HG03108 (cell line): ENCODE data around the gene SLC22A17.

Experiments used
- ATAC-seq: cut with Tn5 transposase; IDR thresholded peaks from one replicate; pipeline ENCODE4 v1.9.1; 2021; ENCODE audit warnings: moderate library complexity; ENCODE audit not compliant: unreplicated experiment

SLC22A17 gene

DNA sequence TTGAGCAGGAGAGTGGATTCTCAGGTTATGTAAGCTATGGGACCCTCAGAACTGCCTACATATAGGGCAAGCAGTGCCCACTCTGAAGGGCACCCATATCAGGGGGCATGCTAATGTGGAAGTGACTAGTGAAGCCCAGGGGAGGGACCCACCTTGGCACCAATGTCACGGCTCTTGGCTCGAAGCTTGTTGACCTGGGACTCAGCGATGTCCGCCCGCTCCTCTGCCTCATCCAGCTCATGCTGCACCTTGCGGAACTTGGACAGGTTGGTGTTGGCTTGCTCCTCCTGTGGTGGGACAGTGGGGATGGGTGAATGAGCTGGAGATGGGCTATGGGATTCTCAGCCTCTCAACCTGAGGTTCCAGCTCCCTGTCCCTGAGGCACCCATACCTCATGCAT lies 29.6 kb upstream of the SLC22A17 start:
- no peak for ATAC-seq

DNA sequence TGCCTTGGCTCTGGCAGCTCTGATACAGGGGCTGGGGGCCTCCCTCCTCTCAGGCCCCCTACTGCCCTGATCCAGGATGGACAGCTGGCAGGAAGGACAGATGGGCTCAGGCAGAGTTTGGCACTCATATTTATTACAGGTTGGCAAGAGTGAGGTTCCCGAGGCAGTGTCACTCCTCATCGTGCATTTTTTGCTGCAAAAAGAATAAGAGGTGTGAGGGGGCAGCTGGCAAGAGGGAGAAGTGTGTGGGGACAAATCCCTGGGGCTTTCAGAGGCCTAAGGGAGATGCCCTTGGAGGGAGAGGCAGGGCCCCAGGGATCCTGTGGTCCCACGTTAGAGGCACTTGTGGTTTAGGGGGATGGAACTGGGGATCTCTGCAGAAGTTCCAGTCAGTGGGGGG lies 29.2 kb upstream of the SLC22A17 start:
- ATAC-seq: no peak

DNA sequence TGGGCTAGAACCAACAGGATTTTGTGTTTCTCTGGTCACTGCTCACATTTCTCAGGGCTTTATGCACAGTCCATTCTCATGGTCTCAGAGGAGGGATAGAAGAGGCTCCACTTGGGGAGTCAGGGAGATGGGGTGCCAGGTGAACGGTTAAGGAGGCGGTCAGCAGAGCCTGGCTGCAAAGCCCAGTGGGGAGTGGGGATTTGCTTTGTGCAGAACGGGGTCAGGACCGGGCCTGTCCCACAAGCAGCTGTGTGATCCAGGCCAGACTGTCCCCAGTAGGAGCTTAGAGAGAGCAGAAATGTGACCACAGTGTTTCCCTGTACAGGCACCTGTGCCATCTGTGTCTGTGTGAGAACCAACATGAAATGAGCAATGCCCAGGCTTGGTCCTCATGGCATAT lies 28.3 kb upstream of the SLC22A17 start:
- no peak for ATAC-seq

DNA sequence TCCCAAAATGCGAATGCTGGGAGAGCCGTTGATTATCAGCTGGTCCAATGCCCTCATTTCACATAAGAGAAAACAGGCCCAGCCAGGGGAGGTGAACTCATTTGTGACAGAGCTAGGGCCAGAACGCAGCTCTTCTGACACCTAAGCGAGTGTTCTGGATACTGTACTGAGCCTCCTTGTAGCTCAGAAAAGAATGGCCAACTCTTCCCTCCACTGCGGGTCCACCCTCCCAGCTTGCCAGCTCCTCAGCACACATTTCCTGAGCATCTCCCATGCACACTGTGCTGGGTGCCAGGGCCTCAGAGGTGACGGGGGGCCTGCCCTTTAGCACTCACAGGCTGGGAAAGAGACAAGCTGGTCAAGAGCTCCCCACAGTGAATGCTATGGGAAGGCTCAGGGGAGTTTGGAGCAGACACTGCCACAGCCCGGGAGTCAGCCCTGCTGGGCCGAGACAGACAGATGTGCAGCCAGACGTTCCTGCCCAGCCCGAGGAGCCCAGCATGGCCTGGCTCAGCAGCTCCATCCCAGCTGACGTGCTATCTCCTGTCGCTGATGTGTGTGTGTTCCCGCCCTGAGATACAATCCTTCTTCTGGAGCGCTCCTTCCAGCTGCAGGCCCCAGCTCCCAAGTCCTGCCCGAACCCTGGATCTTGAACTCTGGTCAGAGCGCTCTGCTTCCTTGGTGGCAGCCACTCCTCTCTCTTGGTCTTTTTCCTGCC lies 27.7 kb upstream of the SLC22A17 start:
- ATAC-seq: no peak

DNA sequence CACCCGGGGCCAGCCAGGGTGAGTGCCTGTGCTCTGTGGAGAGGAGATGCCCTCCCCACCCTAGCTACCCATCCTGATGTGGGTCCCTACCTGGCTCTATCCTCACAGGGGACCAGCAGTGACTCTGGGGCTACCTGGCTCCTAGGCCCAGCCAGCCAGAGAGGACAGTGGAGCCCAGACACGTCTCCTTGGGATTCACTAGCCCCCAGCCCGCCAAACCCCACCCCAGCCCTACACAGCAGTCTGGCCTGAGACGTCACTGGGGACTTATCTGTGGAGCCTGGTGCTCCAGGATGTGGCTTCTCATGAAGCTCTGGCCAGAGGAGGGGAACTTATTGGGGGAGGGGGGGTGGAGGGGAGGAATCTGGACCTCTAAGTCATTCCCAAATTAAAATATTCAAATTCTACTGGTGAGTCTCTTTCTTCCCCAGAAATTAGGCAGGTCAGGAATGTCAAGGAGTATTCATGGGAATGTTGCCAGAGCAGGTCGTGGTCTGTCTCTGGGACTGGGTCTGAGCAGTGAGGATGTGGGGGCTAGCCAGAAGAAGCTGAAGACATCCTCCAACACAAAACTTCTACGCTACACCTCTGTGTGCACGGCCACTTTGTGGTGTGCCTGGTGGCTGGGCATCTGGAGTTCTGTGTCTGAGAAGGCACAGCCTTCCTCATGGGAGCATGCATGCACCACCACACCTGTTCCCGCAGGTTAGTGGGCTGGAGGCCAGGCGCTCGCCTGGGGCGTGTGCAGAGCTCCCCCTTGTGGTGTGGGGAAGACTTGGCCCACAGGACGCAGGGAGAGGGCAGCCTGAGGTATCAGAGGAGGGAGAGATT lies 26.9 kb upstream of the SLC22A17 start:
- no peak for ATAC-seq

DNA sequence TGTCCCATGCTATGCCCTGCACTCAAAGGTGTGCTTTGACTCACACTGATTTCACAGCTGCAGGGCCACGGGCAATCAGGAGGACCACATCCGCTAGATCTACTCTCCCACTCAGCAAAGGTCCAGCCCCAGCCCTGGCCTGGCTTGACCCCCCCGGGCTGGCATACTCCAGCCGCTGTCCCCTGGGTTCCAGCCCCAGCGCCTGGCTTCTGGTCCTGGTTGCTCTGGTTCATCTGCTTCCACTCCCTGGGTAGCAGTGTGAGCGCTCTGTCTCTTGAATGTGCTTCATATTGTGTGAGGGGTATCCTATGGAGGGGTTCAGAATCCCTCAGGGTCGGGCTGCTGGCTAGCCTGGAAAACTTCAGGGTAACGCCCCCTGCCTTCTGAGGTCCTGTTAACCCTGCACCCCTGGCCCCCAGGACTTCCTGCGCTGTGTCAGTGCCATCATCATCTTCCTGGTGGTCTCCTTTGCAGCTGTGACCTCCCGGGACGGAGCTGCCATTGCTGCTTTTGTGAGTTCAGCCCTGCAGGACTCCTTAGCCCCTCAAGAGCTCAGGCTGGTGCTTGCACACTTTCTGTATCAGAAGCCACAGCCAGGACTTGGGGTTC lies 26.0 kb upstream of the SLC22A17 start:
- ATAC-seq: no peak

DNA sequence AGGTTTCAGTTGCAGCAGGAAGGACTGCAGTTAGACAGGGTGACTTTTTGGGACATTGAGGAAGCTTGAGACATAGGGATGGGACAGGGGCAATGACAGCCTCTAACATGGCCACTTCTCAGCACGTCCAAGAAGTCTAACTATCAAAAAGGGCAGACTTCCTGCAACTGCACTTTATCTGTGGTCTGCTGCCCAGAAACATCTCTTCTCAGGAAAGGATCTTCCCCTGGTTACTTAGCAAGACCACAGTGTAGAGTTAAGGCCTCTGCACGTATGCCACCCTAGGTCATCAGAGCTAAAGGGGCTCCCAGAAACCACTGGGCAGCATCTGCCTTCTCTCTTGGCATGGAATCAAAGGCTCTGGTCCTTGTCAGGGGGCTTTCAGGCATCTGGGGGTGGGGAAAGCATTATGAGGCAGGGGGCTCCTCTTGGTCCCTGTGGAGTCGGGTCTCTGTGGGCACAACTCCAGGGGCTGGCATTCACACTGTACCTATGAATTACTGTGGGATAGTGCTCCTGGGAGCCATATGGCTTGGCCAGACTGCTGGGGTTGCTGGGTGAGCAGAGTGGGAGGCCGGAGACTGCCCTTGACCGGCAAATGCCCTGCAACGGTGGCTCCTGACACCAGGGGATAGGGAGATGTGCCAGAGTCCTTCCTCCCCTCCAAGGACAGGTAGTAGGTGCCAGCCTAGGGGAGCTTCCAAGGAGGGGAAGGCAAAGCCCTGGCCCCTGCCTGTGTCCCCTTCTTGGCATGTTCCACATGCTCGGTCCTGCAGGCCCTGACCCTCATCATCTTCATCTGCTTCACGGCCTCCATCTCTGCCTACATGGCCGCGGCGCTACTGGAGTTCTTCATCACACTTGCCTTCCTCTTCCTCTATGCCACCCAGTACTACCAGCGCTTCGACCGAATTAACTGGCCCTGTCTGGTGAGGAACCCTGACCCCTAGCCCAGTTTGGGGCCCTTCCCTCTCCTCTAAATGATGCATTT lies 25.2 kb upstream of the SLC22A17 start:
- ATAC-seq: no peak

DNA sequence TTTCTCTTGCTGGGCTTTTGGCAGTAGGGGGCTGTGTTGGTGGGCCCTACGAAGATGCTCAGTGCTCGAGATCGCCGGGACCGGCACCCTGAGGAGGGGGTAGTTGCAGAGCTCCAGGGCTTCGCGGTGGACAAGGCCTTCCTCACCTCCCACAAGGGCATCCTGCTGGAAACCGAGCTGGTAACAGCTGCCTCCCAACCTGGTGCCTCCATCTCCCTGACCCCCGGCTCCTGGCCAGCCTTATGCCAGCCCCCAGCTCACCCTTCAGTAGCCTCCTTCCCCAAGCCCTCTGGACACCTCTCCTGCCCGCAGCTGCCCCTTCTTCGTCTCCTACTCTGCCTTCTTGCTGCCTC lies 24.5 kb upstream of the SLC22A17 start:
- ATAC-seq: no peak

DNA sequence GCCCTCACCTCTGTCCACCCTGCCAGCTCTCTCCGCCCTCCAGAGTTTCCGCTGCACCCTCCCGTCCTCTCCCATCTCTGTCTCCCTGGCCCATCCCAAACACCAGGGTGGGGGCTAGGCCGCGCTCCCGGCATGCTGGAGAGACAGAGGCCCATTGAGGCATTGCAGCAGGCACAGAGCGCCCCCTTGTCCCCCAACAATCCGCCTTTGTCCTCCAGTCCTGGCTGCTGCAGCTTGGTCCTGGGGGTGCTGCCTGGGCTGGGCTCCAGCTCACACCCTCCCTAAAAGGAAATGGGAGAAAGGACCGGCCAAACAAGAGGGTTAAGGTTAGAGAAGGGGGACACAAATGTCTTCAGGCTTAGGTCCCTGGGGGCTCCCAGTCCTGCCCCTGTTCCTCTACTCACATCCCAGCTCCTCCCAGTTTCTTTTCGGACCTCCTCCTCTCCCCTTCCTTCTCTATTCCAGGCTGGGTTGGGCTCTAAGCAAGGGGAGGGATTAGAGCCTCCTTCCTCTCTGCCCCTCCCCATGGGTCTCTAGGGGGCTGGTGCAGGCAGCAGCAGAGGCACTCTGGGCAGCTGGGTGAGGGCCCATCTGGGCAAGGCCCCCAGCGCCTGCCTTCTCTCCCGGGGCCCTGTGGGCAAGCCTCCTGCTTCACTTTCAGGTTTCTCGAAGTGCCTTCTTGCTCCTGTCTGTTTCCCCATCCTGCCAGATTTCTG lies 24.0 kb upstream of the SLC22A17 start, which contains the start of gene CMTM5:
CMTM5 (plus strand) TSS at position 565 of the 716 bp plus-strand sequence. CDS start 206 bp downstream, outside the sequence.
- ATAC-seq: no peak

DNA sequence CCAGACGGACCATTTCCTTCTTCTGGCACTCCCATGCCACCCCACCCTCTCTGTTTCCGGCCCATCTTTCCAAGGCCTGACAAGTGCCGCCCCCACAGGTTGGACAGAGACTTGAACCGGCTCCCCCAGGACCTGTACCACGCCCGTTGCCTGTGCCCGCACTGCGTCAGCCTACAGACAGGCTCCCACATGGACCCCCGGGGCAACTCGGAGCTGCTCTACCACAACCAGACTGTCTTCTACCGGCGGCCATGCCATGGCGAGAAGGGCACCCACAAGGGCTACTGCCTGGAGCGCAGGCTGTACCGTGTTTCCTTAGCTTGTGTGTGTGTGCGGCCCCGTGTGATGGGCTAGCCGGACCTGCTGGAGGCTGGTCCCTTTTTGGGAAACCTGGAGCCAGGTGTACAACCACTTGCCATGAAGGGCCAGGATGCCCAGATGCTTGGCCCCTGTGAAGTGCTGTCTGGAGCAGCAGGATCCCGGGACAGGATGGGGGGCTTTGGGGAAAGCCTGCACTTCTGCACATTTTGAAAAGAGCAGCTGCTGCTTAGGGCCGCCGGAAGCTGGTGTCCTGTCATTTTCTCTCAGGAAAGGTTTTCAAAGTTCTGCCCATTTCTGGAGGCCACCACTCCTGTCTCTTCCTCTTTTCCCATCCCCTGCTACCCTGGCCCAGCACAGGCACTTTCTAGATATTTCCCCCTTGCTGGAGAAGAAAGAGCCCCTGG lies 23.0 kb upstream of the SLC22A17 start:
- ATAC-seq: no peak

DNA sequence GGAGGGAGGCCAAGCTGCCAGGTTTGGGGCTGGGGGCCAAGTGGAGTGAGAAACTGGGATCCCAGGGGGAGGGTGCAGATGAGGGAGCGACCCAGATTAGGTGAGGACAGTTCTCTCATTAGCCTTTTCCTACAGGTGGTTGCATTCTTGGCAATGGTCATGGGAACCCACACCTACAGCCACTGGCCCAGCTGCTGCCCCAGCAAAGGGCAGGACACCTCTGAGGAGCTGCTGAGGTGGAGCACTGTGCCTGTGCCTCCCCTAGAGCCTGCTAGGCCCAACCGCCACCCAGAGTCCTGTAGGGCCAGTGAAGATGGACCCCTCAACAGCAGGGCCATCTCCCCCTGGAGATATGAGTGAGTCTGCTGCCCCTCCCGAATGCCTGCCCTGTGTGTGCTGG lies 20.4 kb upstream of the SLC22A17 start:
- ATAC-seq: no peak

DNA sequence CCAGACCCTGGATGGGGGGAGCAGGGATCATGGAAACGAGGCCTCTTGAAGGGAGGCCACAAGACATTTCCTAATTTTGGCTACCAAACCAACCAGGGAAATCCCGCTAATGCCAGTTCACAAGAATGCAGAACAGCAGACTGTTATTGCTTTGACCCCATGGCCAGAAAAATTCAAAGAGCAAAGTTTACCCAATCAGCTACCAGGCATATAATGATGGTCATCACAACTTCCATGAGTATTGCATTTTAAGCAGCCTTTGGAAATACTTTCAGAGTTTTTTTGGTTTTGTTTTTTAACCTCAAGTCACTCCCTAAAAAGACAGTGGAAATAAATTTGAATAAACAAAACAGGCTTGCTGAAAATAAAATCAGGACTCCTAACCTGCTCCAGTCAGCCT lies 19.8 kb upstream of the SLC22A17 start, which contains the start of gene IL25:
IL25 (plus strand) TSS at position 301 of the 400 bp plus-strand sequence.
- no peak for ATAC-seq

DNA sequence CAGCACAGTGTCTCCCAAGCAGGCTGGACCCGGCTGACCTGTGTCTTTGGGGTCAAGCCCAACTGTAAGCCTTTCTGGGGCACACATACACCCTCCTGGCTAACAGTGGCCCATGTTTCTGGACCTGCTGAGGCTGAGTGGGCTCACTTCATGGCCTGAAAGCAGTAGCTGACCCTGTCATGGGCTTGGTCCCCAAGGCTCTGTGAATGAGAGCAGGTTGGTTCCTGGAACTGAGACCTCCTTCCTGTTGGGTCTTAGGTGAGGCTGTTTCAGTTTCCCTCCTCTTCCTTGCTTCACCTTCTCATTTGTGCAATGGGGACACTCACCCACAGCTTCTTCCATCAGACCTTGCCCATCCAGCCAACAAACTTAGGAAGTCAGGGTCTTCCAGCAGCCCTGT lies 19.2 kb upstream of the SLC22A17 start:
- no peak for ATAC-seq

DNA sequence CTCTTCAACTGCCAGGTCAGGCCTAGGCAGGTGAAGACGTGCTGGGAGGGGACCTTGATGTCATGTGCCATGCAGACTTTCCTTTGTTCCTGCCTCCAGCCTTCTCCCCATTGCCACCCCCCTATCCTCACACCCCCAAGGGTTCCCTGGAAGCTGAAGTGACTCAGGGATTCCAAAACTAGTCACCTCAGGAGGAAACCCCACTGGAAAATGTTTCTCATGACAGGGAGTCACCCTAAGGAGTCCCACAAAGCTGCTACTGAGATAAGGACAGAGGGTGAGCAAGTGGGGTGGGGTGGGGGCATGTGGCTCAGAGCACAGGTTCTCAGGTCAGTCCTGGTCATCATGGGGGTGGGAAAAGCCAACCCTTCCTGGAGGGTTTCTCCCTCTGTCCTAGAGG lies 17.5 kb upstream of the SLC22A17 start:
- no peak for ATAC-seq

DNA sequence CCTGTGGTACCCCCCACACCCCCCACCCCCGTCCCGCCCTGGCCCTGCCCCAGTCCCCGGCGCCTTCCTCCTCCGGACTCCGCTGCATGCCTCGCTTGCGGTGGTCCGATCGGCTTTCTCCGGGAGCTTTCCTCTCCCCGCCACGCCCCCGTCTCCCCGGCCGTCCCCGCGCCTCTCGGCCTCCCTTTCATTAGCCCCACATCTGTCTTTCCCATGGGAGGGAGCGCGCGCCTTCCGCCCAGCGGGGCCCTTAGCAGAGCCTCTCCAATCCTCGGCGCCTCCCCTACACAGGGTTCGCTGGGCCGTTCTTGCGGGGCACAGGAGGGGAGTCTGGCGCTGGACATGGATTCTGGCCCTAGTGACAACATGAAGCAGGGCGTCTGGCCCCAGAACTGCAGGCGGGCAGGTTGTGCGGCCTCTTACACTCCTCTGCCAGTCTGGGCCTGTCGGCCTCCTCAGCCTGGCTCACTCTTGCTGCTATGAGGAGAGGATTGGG lies 13.8 kb upstream of the SLC22A17 start:
- no peak for ATAC-seq

DNA sequence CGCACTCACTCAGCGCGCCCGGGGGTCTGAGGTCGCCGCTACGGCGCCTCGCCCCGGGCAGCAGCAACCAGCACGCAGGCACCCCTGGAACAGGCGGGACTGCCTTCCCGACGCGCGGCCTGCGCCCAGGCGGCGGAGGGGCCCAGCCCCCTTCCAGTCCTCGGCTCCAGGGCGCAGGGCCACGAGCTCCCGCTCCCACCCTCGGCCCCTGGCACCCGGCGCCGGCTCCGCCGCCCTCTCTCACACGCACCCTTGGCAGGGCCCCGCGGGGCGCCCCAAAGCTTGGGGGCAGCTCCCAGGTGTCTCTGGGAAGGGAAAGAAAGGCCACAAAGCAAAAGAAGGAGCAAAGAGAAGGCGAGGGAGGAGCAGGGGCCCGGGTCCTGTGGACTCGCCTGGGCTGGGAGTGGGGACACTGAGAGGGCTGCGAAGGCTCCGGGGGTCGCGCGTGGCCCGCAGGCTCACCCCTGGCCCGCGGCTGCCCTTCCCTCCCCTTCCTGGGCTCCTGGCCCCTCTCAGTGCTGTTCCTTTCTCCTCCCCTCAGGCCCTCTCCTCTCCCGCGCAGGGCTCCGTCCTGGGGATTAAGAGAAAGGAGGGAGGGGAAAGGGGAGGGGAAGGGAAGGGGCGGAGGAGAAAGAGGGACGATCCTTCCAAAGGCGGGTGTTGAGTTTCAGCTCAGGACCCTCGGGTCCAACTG lies 13.2 kb upstream of the SLC22A17 start:
- no peak for ATAC-seq

DNA sequence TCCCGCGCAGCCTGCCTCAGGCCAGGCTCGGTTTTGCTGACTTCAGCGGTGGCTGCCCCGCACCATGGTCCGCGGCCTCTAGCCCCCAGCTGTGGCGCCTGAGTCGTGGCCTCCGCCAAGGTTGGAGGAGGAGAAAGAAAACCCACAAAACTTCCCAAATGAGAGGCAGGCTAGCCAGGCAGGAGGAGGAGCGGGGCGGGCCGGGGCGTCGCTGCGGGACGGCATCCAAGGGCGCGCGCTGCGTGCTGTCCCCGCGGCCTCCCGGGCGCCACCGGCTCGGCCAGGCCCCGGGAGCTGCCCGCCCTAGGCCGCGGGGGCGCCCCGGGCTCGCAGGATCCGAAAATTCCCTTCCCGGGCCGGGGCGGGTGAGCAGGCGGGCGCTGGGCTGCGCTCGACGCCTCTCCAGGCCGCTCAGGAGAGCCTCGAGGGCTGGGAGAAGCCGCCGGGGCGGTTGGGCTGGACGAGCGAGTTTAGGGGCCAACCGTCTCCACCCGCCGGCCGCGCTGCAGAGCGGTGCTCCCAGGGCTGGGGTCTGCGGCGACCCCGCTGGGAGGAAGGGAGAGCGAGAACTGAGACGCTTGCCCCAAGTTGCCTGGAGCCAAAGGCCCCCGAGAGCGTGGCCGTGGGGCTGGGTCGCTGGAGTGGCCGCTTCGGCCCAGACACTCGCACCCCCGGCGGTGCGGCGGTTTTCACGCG lies 12.5 kb upstream of the SLC22A17 start, which contains the start of gene EFS:
EFS (minus strand) TSS at position 137 of the 696 bp plus-strand sequence. CDS start 147 bp downstream, outside the sequence.
- no peak for ATAC-seq
